ENCODE data around the gene SNAP25.

GRCh38 chr20:10169752-10170151 is 48.9 kb upstream of the SNAP25 start:
- TF ChIP-seq POLR2A (IDR thresholded peaks at IDR 0.05) (no peak), CTCF (IDR thresholded peaks at IDR 0.05) (no peak)

Measured in suprapubic skin (tissue), 3 donors.